Choroid plexus epithelial cell (primary cell): ENCODE measurements around the gene MAPKBP1.

Experiments used
- DNase-seq: peaks from one replicate; pipeline ENCODE4 v3.0.0-alpha.2; 2010; ENCODE audit warnings: low read depth
- H3K4me3 ChIP-seq: 2 replicates; pipeline ENCODE4 v1.5.1; 2011; ENCODE audit warnings: low read depth, mild to moderate bottlenecking, control low read depth, low read length, moderate library complexity
- CTCF ChIP-seq: conservative IDR thresholded peaks from 2 replicates; pipeline ENCODE4 v1.5.1; 2011; ENCODE audit warnings: low read depth, mild to moderate bottlenecking, control low read depth, inconsistent platforms, low read length, moderate library complexity

MAPKBP1 gene

GRCh38 chr15:41876007-41876406 lies 101.7 kb downstream of the MAPKBP1 start:
- H3K4me3 ChIP-seq = no peak overlapping the region
- DNase-seq = no peak
- TF ChIP-seq CTCF = no peak

GRCh38 chr15:41876689-41877088 lies 102.4 kb downstream of the MAPKBP1 start:
- TF ChIP-seq CTCF = no peak
- no peak for DNase-seq
- H3K4me3 ChIP-seq = no peak overlapping the region
